ENCODE results near the gene SELENOH.

GRCh38 chr11:57711414-57712255, 29.7 kb upstream of the SELENOH start, which contains the start of gene MED19:
- TF ChIP-seq, protein P1, sequence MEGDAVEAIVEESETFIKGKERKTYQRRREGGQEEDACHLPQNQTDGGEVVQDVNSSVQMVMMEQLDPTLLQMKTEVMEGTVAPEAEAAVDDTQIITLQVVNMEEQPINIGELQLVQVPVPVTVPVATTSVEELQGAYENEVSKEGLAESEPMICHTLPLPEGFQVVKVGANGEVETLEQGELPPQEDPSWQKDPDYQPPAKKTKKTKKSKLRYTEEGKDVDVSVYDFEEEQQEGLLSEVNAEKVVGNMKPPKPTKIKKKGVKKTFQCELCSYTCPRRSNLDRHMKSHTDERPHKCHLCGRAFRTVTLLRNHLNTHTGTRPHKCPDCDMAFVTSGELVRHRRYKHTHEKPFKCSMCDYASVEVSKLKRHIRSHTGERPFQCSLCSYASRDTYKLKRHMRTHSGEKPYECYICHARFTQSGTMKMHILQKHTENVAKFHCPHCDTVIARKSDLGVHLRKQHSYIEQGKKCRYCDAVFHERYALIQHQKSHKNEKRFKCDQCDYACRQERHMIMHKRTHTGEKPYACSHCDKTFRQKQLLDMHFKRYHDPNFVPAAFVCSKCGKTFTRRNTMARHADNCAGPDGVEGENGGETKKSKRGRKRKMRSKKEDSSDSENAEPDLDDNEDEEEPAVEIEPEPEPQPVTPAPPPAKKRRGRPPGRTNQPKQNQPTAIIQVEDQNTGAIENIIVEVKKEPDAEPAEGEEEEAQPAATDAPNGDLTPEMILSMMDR (IDR thresholded peaks at IDR 0.05) = no peak
- TF ChIP-seq POLR2AphosphoS5 (IDR thresholded peaks at IDR 0.05) (peak in 3 of 4 donors; percentile 5 to 30 (median 11)), POLR2A (IDR thresholded peaks at IDR 0.05) (peak in 1 of 2 donors; percentile 19)

Data from sigmoid colon (tissue), 4 donors.